ENCODE data around the gene DPP6. TPM values are rescaled to one million over a fixed set of nuclear protein-coding genes. Genes with fewer than 3 reads are reported as not detected.

The DPP6 gene
- total RNA-seq, 1 experiment from 2014 or later: not detected

GRCh38 chr7:154777489-154777888 is 725.3 kb downstream of the DPP6 start:
- no peaks in the 10 kb centered on the region for H3K36me3 ChIP-seq (ENCODE audit: control insufficient read depth, insufficient read depth, low read length)
- H3K4me1 ChIP-seq: no peaks in the 10 kb centered on the region
- Mint-ChIP-seq H3K4me3 (ENCODE audit: unreplicated experiment) (no peak overlapping the region), H3K9me3 (ENCODE audit: unreplicated experiment) (peaks cover 11% of the 10 kb centered on the region), H3K27ac (ENCODE audit: unreplicated experiment) (no peak overlapping the region), H3K27me3 (ENCODE audit: insufficient read depth, unreplicated experiment) (peaks cover 3% of the 10 kb centered on the region), H3K36me3 (ENCODE audit: insufficient read depth, unreplicated experiment) (no peaks in the 10 kb centered on the region), H3K4me1 (ENCODE audit: low read depth, unreplicated experiment) (no peaks in the 10 kb centered on the region)
- no peak for DNase-seq
- intact Hi-C loops (cut with micrococcal nuclease; ENCODE audit: unreplicated experiment): no loop called here
- ChIA-PET POLR2A (no interaction called here), CTCF (no interaction called here)
- H3K9me3 ChIP-seq: no peaks in the 10 kb centered on the region
- no peak for TF ChIP-seq CTCF (IDR thresholded peaks at IDR 0.05; ENCODE audit: insufficient read depth in 1 of 2, low read depth in 1 of 2, low read length in 1 of 2, severe bottlenecking in 1 of 2, unreplicated experiment in 1 of 2)
- H3K27me3 ChIP-seq (replicated peaks; ENCODE audit: control insufficient read depth, insufficient read depth, low read length): no peaks in the 10 kb centered on the region
- H3K4me3 ChIP-seq (ENCODE audit: low read depth, low read length): no peak overlapping the region
- BruUV-seq (replicated peaks): no TSS peak

- ChIA-PET CTCF (no interaction called here), POLR2A (no interaction called here)
- no TSS peak for BruUV-seq (replicated peaks)
- no peak overlapping the region for H3K4me3 Mint-ChIP-seq (ENCODE audit: unreplicated experiment)
- Histone ChIP-seq H3K36me3 (ENCODE audit: control insufficient read depth, insufficient read depth, low read length) (no peaks in the 10 kb centered on the region), H3K9me3 (no peaks in the 10 kb centered on the region), H3K4me3 (ENCODE audit: low read depth, low read length) (no peak overlapping the region), H3K27me3 (replicated peaks; ENCODE audit: control insufficient read depth, insufficient read depth, low read length) (no peaks in the 10 kb centered on the region), H3K4me1 (no peaks in the 10 kb centered on the region)
- H3K27ac Mint-ChIP-seq (ENCODE audit: unreplicated experiment): no peak overlapping the region
- H3K36me3 Mint-ChIP-seq (ENCODE audit: insufficient read depth, unreplicated experiment): no peaks in the 10 kb centered on the region
- no peaks in the 10 kb centered on the region for H3K4me1 Mint-ChIP-seq (ENCODE audit: low read depth, unreplicated experiment)
- peaks cover 3% of the 10 kb centered on the region for H3K27me3 Mint-ChIP-seq (ENCODE audit: insufficient read depth, unreplicated experiment)
- intact Hi-C loops (cut with micrococcal nuclease; ENCODE audit: unreplicated experiment): no loop called here
- no peak for DNase-seq
- TF ChIP-seq CTCF (IDR thresholded peaks at IDR 0.05; ENCODE audit: insufficient read depth in 1 of 2, low read depth in 1 of 2, low read length in 1 of 2, severe bottlenecking in 1 of 2, unreplicated experiment in 1 of 2): no peak
- H3K9me3 Mint-ChIP-seq (ENCODE audit: unreplicated experiment): peaks cover 11% of the 10 kb centered on the region
These were observed 725.7 kb downstream of the DPP6 start for GRCh38 chr7:154777908-154778307.

GRCh38 chr7:154781369-154782303 is 729.4 kb downstream of the DPP6 start:
- H3K27ac Mint-ChIP-seq (ENCODE audit: unreplicated experiment): no peak overlapping the region
- Histone ChIP-seq H3K4me3 (ENCODE audit: low read depth, low read length) (no peak overlapping the region), H3K4me1 (no peaks in the 10 kb centered on the region), H3K27me3 (replicated peaks; ENCODE audit: control insufficient read depth, insufficient read depth, low read length) (no peaks in the 10 kb centered on the region), H3K36me3 (ENCODE audit: control insufficient read depth, insufficient read depth, low read length) (no peaks in the 10 kb centered on the region), H3K9me3 (peaks cover 2% of the 10 kb centered on the region; the same call in 1 of the 2 replicates)
- H3K27me3 Mint-ChIP-seq (ENCODE audit: insufficient read depth, unreplicated experiment): peaks cover 9% of the 10 kb centered on the region
- H3K4me1 Mint-ChIP-seq (ENCODE audit: low read depth, unreplicated experiment): no peaks in the 10 kb centered on the region
- no TSS peak for BruUV-seq (replicated peaks)
- no peak for DNase-seq
- TF ChIP-seq CTCF (IDR thresholded peaks at IDR 0.05; ENCODE audit: insufficient read depth in 1 of 2, low read depth in 1 of 2, low read length in 1 of 2, severe bottlenecking in 1 of 2, unreplicated experiment in 1 of 2): no peak
- H3K36me3 Mint-ChIP-seq (ENCODE audit: insufficient read depth, unreplicated experiment): no peaks in the 10 kb centered on the region
- no peak overlapping the region for H3K4me3 Mint-ChIP-seq (ENCODE audit: unreplicated experiment)
- ChIA-PET CTCF (no interaction called here), POLR2A (no interaction called here)
- H3K9me3 Mint-ChIP-seq (ENCODE audit: unreplicated experiment): peaks cover 15% of the 10 kb centered on the region
- intact Hi-C loops (cut with micrococcal nuclease; ENCODE audit: unreplicated experiment): no loop called here

All from Caco-2 (cell line).